Gastrocnemius medialis (tissue), 4 donors: Measurements from ENCODE around the gene MMP27.

ENCODE experiments used
- POLR2A ChIP-seq, 2 donors: fragments of 450-650 bp; IDR thresholded peaks; one replicate each; pipeline ENCODE4 v1.6.1; 2017; ENCODE audit warnings: antibody characterized with exemption in 2 of 2, mild to moderate bottlenecking in 2 of 2, moderate library complexity in 2 of 2
- TF ChIP-seq, protein P1 (sequence below), 5 experiments: fragments of 450-650 bp in 3 of 5; fragments of 200-600 bp in 2 of 5; sonication (generic) in 2 of 5; IDR thresholded peaks in 4 of 5; conservative IDR thresholded peaks in 1 of 5; 1 replicate in 4 of 5; 2 replicates in 1 of 5; pipeline ENCODE4 v1.5.1; 2016 to 2019; ENCODE audit warnings: antibody characterized with exemption in 5 of 5, mild to moderate bottlenecking in 3 of 5, moderate library complexity in 3 of 5

DNA sequence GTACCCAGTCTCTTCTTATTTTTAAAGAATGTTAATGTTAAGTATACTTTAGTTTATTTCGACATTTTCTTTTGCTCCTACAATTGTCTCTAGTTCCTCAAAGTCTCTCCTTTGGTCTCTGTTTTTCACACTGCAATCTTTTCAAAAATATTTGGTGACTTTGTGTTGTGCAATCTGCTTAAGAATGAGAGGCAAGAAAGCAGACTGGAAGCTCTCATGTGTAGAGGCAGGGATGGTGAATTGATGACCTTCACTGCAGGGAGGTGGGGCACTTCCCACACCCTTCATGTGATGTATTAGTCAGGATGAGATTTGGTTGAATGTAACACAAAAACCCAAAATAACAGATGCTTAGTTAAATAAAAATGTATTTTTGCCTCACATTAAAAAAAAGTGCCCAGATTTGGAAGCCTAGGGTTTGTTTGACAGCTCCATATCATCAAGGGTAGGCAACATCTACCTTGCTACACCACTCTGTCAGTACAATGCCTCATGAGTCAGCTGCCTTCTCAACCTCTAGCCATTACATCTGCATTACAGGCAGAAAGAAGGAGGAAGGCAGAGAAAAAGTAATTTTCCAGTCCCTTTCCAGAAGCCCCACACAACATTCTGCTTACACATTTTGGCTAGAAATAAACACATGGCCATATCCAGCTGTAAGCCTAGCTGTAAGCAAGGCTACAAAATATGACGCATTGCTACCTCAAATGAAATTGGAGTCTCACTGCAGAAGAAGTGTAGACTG is 3.8 kb upstream of the MMP27 start:
- TF ChIP-seq, protein P1, sequence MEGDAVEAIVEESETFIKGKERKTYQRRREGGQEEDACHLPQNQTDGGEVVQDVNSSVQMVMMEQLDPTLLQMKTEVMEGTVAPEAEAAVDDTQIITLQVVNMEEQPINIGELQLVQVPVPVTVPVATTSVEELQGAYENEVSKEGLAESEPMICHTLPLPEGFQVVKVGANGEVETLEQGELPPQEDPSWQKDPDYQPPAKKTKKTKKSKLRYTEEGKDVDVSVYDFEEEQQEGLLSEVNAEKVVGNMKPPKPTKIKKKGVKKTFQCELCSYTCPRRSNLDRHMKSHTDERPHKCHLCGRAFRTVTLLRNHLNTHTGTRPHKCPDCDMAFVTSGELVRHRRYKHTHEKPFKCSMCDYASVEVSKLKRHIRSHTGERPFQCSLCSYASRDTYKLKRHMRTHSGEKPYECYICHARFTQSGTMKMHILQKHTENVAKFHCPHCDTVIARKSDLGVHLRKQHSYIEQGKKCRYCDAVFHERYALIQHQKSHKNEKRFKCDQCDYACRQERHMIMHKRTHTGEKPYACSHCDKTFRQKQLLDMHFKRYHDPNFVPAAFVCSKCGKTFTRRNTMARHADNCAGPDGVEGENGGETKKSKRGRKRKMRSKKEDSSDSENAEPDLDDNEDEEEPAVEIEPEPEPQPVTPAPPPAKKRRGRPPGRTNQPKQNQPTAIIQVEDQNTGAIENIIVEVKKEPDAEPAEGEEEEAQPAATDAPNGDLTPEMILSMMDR (IDR thresholded peaks at IDR 0.05 in 4 of 5, conservative IDR thresholded peaks at IDR 0.05 in 1 of 5) = no peak
- TF ChIP-seq POLR2A (IDR thresholded peaks at IDR 0.05) = no peak
